Mesodermal cell (in vitro differentiated cells): ENCODE data around the gene WDR20.

Experiments used
- H3K27ac ChIP-seq: 2 replicates; pipeline ENCODE4 v1.7.0; 2013; ENCODE audit warnings: mild to moderate bottlenecking, low read depth, low read length, moderate library complexity; ENCODE audit not compliant: severe bottlenecking
- H3K36me3 ChIP-seq: 2 replicates; pipeline ENCODE4 v1.7.1; 2013; ENCODE audit warnings: mild to moderate bottlenecking, low read length, moderate library complexity; ENCODE audit not compliant: control insufficient read depth, insufficient read depth
- H3K4me1 ChIP-seq: one replicate; pipeline ENCODE4 v1.7.1; 2013; ENCODE audit warnings: mild to moderate bottlenecking, low read length; ENCODE audit not compliant: insufficient read depth, control insufficient read depth, poor library complexity, severe bottlenecking
- H3K4me3 ChIP-seq: 2 replicates; pipeline ENCODE4 v1.7.0; 2013; ENCODE audit warnings: low read length, control low read depth, mild to moderate bottlenecking; ENCODE audit not compliant: insufficient read depth, poor library complexity, severe bottlenecking; ENCODE audit errors: extremely low read depth
- H3K9me3 ChIP-seq: 2 replicates; pipeline ENCODE4 v1.7.1; 2013; ENCODE audit warnings: mild to moderate bottlenecking, low read length, moderate library complexity; ENCODE audit not compliant: control insufficient read depth
- WGBS, 2 experiments: methylation state at CpG; one replicate each; pipeline ENCODE4 v1.1.5; 2013; ENCODE audit warnings: missing lambda C conversion rate in 2 of 2; ENCODE audit not compliant: insufficient coverage in 2 of 2; 5-methylcytosine and 5-hydroxymethylcytosine counted together

Gene WDR20

GRCh38 chr14:102227184-102227964 is 87.7 kb downstream of the WDR20 start:
- H3K4me1 ChIP-seq: no peaks in the 10 kb centered on the region
- no peak overlapping the region for H3K27ac ChIP-seq
- no peaks in the 10 kb centered on the region for H3K9me3 ChIP-seq
- H3K36me3 ChIP-seq: peaks cover 8% of the 10 kb centered on the region
- WGBS, 2 experiments: 88 to 97% methylated on average over 12 to 19 of the region's 28 CpGs
- H3K4me3 ChIP-seq: no peak overlapping the region

- 96 to 97% methylated on average over 43 of the region's 43 CpGs for WGBS, 2 experiments
- Histone ChIP-seq H3K4me3 (no peak overlapping the region), H3K27ac (no peak overlapping the region), H3K36me3 (no peaks in the 10 kb centered on the region), H3K4me1 (no peaks in the 10 kb centered on the region), H3K9me3 (no peaks in the 10 kb centered on the region)
These were observed 89.5 kb downstream of the WDR20 start for GRCh38 chr14:102229071-102229738.

- no peaks in the 10 kb centered on the region for H3K9me3 ChIP-seq
- H3K27ac ChIP-seq: no peak overlapping the region
- no peaks in the 10 kb centered on the region for H3K36me3 ChIP-seq
- 94 to 97% methylated on average over 6 to 8 of the region's 9 CpGs for WGBS, 2 experiments
- no peak overlapping the region for H3K4me3 ChIP-seq
- no peaks in the 10 kb centered on the region for H3K4me1 ChIP-seq
These were observed 90.0 kb downstream of the WDR20 start for GRCh38 chr14:102229739-102230092.

DNA sequence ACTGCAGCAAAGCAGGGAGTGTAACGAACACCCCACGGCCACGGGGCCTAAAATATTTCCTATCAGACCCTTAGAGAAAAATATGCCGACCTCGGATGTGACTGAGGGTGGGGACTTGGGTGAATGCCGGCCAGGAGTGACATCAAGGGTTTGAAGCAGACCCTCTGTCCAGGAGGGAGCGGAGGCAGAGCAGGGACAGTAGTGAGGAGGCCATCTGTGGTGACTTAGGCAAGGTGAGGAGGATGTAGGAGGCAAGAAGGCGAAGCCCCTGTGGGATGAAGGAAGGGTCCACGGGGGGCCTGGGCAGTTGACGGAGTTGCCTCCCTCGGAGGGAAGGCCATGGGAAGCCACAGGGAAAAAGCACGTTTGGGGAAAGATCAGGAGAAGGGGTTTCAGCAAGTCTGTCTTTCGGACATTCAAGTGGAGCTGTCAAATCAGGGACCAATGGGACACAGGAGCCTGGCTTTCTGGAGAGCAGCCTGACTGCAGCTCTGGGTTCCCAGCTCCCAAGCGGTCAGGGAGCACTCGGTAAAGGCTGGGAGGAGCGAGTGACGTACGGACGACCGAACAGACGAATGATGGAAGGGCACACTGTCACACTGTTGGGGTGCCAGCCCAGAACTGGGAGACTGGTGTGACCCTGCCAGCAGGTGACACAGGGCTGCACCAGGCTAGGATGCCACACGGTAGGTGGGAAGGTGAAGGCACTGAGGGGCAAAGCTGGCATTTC is 90.9 kb downstream of the WDR20 start:
- WGBS, 2 experiments: 92 to 95% methylated on average over 20 to 21 of the region's 22 CpGs
- Histone ChIP-seq H3K4me3 (no peak overlapping the region), H3K27ac (no peak overlapping the region), H3K36me3 (no peaks in the 10 kb centered on the region), H3K4me1 (no peaks in the 10 kb centered on the region), H3K9me3 (no peaks in the 10 kb centered on the region)

GRCh38 chr14:102231476-102232347 is 92.0 kb downstream of the WDR20 start:
- Histone ChIP-seq H3K36me3 (no peaks in the 10 kb centered on the region), H3K4me3 (no peak overlapping the region)

GRCh38 chr14:102232348-102232625 is 92.6 kb downstream of the WDR20 start:
- Histone ChIP-seq H3K4me3 (no peak overlapping the region), H3K27ac (no peak overlapping the region), H3K4me1 (no peaks in the 10 kb centered on the region), H3K9me3 (no peaks in the 10 kb centered on the region), H3K36me3 (no peaks in the 10 kb centered on the region)
- WGBS, 2 experiments: 90 to 93% methylated on average over 7 to 9 of the region's 9 CpGs

More at GRCh38 chr14:102231476-102232347, 92.0 kb downstream of the WDR20 start:
- WGBS, 2 experiments: 90 to 92% methylated on average over 20 to 21 of the region's 22 CpGs
- Histone ChIP-seq H3K27ac (no peak overlapping the region), H3K9me3 (no peaks in the 10 kb centered on the region), H3K4me1 (no peaks in the 10 kb centered on the region)

DNA sequence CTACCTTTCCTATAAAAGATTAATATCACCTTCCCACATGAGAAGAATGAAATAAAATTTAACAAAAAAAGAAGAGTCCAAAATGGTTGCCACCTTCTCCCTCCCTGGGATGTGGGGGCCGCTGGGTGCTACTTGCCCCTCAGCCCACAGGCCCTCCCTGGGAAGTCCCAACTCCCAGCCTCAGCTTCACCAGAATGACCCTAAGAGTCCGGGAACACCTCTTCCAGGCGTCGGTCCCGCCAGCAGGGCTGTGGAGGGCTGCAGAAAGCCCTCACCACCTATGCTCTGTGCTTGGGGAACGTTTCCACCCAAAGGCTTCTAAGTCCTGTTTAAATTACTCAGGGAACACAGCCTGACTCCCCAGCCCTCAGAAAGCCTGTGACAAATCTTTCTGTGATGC is 93.4 kb downstream of the WDR20 start:
- Histone ChIP-seq H3K4me3 (no peak overlapping the region), H3K36me3 (no peaks in the 10 kb centered on the region)
- 75 to 97% methylated on average over 5 of the region's 6 CpGs for whole genome bisulfite sequencing, 2 experiments

DNA sequence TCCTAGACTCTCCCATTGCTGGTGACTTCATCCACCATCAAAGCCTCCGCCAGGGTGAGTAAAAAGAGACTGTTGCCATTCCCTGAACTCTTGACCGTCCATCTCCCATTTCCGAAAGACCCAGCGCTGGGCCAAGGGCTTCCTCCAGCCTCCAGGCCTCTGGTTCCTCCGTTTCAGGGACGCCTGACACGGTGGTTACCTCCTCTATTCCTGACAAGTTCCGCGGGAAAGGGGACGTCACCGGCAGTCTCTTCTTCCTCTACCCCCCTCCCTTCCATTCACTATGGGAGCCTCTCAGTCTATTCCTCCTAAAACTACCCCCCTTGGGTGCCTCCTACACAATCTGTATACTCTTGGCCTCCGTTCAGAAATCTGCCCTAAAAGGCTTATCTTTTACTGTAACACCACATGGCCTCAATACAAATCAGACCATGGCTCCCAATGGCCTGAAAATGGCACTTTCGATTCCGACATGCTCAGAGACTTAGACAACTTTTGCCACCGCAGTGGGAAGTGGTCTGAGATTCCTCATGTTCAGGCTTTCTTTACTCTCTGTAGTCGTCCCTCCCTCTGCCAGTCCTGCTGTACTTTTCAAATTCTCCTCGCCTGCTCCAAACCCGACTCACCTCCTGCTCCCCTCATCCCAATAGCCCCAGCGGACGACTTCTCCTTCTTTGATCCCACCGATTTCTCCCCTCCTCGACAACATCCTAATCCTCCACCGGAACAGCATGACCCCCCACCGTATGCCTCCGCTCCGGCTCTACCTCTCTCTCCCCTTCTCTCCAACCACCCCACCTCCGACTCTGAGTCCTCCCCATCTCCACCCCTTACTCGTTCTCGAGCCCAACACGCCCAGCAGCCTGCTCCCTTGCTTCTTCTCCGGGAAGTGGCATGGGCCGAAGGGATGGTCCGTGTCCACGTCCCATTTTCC is 94.9 kb downstream of the WDR20 start:
- Histone ChIP-seq H3K9me3 (no peaks in the 10 kb centered on the region), H3K27ac (no peak overlapping the region), H3K4me1 (no peaks in the 10 kb centered on the region), H3K4me3 (no peak overlapping the region), H3K36me3 (no peaks in the 10 kb centered on the region)
- 83 to 85% methylated on average over 33 of the region's 34 CpGs for WGBS, 2 experiments

More for the DNA sequence above, 93.4 kb downstream of the WDR20 start:
- Histone ChIP-seq H3K9me3 (no peaks in the 10 kb centered on the region), H3K4me1 (no peaks in the 10 kb centered on the region), H3K27ac (no peak overlapping the region)

- Histone ChIP-seq H3K36me3 (no peaks in the 10 kb centered on the region), H3K4me3 (no peak overlapping the region), H3K4me1 (no peaks in the 10 kb centered on the region), H3K27ac (no peak overlapping the region), H3K9me3 (no peaks in the 10 kb centered on the region)
- 47 to 70% methylated on average over 11 to 18 of the region's 19 CpGs for WGBS, 2 experiments
These were observed 95.7 kb downstream of the WDR20 start for GRCh38 chr14:102235275-102235897.
